Lung (tissue), 12 donors: ENCODE data around the gene BCAT1. TPM values are rescaled to one million over a fixed set of nuclear protein-coding genes. Genes with fewer than 3 reads are reported as not detected.

Experiments
- ATAC-seq: fragments of 200-7000 bp; cut with Tn5 transposase; one replicate; pipeline ENCODE4 v1.9.1; 2020; ENCODE audit warnings: moderate number of reproducible peaks; ENCODE audit not compliant: insufficient read depth, low FRiP score
- DNase-seq, 3 donors: peaks; one replicate each; pipeline ENCODE4 v3.0.0-alpha.2; 2013 to 2017
- H3K27ac ChIP-seq, 2 donors: one replicate each; pipeline ENCODE4 v1.5.1; 2013; ENCODE audit warnings: mild to moderate bottlenecking in 2 of 2, moderate library complexity in 2 of 2, control low read depth in 1 of 2, inconsistent platforms in 1 of 2, low read depth in 1 of 2, low read length in 1 of 2
- H3K27me3 ChIP-seq, 3 donors: one replicate each; pipeline ENCODE4 v1.5.1; 2013; ENCODE audit warnings: low read length in 2 of 3; ENCODE audit not compliant: control insufficient read depth in 3 of 3, insufficient read depth in 3 of 3
- H3K36me3 ChIP-seq, 4 donors: one replicate each; pipeline ENCODE4 v1.5.1; 2013; ENCODE audit warnings: low read length in 4 of 4, mild to moderate bottlenecking in 1 of 4, moderate library complexity in 1 of 4; ENCODE audit not compliant: control insufficient read depth in 4 of 4, insufficient read depth in 4 of 4
- H3K4me1 ChIP-seq, 5 donors: one replicate each; pipeline ENCODE4 v1.5.1; 2013; ENCODE audit warnings: low read length in 5 of 5, mild to moderate bottlenecking in 2 of 5, moderate library complexity in 1 of 5; ENCODE audit not compliant: control insufficient read depth in 5 of 5, insufficient read depth in 5 of 5
- H3K4me3 ChIP-seq: one replicate; pipeline ENCODE4 v1.5.1; 2013; ENCODE audit warnings: mild to moderate bottlenecking, control low read depth, moderate library complexity
- H3K9ac ChIP-seq, 2 donors: one replicate each; pipeline ENCODE4 v1.5.1; 2013; ENCODE audit warnings: low read length in 2 of 2, control low read depth in 1 of 2; ENCODE audit not compliant: insufficient read depth in 1 of 2
- H3K9me3 ChIP-seq, 4 donors: one replicate each; pipeline ENCODE4 v1.5.1; 2013; ENCODE audit warnings: low read length in 3 of 4, mild to moderate bottlenecking in 1 of 4, moderate library complexity in 1 of 4; ENCODE audit not compliant: control insufficient read depth in 4 of 4, insufficient read depth in 3 of 4
- CTCF ChIP-seq: IDR thresholded peaks from 2 replicates; pipeline ENCODE4 v1.5.1; 2012; ENCODE audit warnings: mild to moderate bottlenecking; ENCODE audit errors: control extremely low read depth, extremely low read depth
- WGBS, 2 donors: extraction: QIAGEN DNeasy Blood & Tissue Kit; methylation state at CpG; one replicate each; pipeline ENCODE4 v1.1.7; 2013; 5-methylcytosine and 5-hydroxymethylcytosine counted together
- polyA plus RNA-seq, 2 donors: library from polyadenylated mRNA; stranded (reverse); fragments of 200-250 nt; gene quantifications; one replicate each; pipeline ENCODE4 v1.2.1, GENCODE V29; 2013
- total RNA-seq, 2 donors: library from RNA; depleted of rRNA in 1 of 2; stranded (reverse); fragments of >200 nt in 1 of 2; gene quantifications; one replicate each; pipeline ENCODE4 v1.2.1, GENCODE V29; 2014 to 2021
- donor health status: control.
- donor health status: control.
- donor health status: Bipolar disorder and iron deficiency.
- donor health status: healthy.
- donor health status: DM: yes; HTN: yes; CAD: no.

BCAT1 gene
- total and polyA plus RNA-seq, 4 donors, result 11.7 to 94.9 (median 40.9) TPM

DNA sequence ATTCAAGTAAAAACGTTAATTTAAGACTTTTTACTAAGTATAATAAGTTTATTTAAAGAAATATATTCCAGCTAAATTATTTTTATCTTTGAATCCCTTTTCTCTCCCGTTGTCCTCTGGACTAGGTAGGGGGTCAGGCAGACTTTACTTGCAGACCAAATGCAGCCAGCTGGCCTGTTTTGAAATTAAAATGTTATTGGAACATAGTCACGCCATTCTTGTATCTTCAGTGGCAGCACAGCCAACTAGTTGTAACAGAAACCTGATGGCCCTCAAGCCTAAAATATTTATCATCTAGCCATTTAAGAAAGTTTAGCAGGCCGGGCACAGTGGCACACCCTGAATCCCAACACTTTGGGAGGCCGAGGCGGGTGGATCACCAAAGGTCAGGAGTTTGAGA lies 52.7 kb downstream of the BCAT1 start:
- Histone ChIP-seq H3K4me1 (peaks cover 0 to 5% (median 0%) of the 10 kb centered on the region in 5 donors), H3K4me3 (no peak overlapping the region), H3K27ac (no peak overlapping the region), H3K9ac (no peak overlapping the region), H3K36me3 (peaks cover 0 to 3% (median 0%) of the 10 kb centered on the region in 4 donors), H3K9me3 (no peaks in the 10 kb centered on the region), H3K27me3 (no peaks in the 10 kb centered on the region)
- ATAC-seq, result no peak
- DNase-seq, result peak in 1 of 3 donors; percentile 30
- WGBS, 2 donors, result 85 to 89% methylated on average over 6 of the region's 6 CpGs
- no peak for TF ChIP-seq CTCF

- Histone ChIP-seq H3K4me3 (no peak overlapping the region), H3K4me1 (peaks cover 0 to 5% (median 0%) of the 10 kb centered on the region in 5 donors), H3K27ac (no peak overlapping the region), H3K9ac (no peak overlapping the region), H3K36me3 (peaks cover 0 to 3% (median 0%) of the 10 kb centered on the region in 4 donors), H3K9me3 (no peaks in the 10 kb centered on the region), H3K27me3 (no peaks in the 10 kb centered on the region)
- no peak for ATAC-seq
- no peak for TF ChIP-seq CTCF
- 67 to 79% methylated on average over 1 of the region's 1 CpG for WGBS, 2 donors
- no peak for DNase-seq
Observed at GRCh38 chr12:24895612-24896011, 53.3 kb downstream of the BCAT1 start.

GRCh38 chr12:24894879-24895278 lies 54.0 kb downstream of the BCAT1 start:
- DNase-seq (peak in 1 of 3 donors; percentile 19), ATAC-seq (no peak)
- peaks cover 0 to 5% (median 0%) of the 10 kb centered on the region in 5 donors for H3K4me1 ChIP-seq
- peaks cover 0 to 3% (median 0%) of the 10 kb centered on the region in 4 donors for H3K36me3 ChIP-seq
- H3K4me3 ChIP-seq, result no peak overlapping the region
- H3K27me3 ChIP-seq, result no peaks in the 10 kb centered on the region
- no peaks in the 10 kb centered on the region for H3K9me3 ChIP-seq
- 60 to 79% methylated on average over 3 of the region's 3 CpGs for WGBS, 2 donors
- TF ChIP-seq CTCF, result no peak
- H3K9ac ChIP-seq, result no peak overlapping the region
- no peak overlapping the region for H3K27ac ChIP-seq

DNA sequence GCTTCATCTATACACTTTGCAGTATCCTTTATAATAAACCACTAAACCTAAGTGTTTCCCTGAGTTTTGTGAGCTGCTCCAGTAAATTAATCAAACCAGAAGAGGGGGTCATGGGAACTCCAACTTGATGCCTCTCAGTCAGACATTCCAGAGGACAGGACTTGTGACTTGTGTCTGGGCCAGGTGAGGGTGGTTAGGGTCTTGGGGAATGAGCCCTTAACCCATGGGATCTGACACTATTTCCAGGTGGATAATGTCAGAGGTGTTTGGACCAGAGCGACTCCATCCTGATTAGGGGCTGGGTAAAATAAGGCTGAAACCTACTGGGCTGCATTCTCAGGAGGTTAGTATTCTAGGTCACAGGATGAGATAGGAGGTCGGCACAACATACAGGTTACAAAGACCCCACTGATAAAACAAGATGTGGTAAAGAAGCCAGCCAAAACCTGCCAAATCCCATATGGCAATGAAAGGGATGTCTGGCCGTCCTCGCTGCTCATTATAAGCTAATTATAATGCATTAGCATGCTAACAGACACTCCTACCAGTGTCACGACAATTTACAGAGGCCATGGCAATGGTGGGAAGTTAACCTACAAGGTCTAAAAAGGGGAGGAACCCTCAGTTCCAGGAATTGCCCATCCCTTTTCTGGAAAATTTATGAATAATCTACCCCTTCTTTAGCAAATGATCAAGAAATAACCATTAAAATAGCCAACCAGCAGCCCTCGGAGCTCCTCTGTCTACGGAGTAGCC lies 58.7 kb downstream of the BCAT1 start:
- no peak for ATAC-seq
- no peak overlapping the region for H3K9ac ChIP-seq
- no peak for TF ChIP-seq CTCF
- H3K4me1 ChIP-seq, result peaks cover 0 to 5% (median 0%) of the 10 kb centered on the region in 5 donors
- H3K27me3 ChIP-seq, result no peaks in the 10 kb centered on the region
- DNase-seq, result no peak
- H3K9me3 ChIP-seq, result no peaks in the 10 kb centered on the region
- H3K27ac ChIP-seq, result no peak overlapping the region
- WGBS, 2 donors, result 98 to 99% methylated on average over 7 of the region's 7 CpGs
- H3K4me3 ChIP-seq, result no peak overlapping the region
- peaks cover 0 to 3% (median 0%) of the 10 kb centered on the region in 4 donors for H3K36me3 ChIP-seq
